Transverse colon (tissue), 4 donors: Measurements from ENCODE around the gene USP7. TPM values are rescaled to one million over a fixed set of nuclear protein-coding genes. Genes with fewer than 3 reads are reported as not detected.

Experiments used
- DNase-seq: peaks from one replicate; pipeline ENCODE4 v3.0.0-alpha.2; 2019
- H3K27ac ChIP-seq, 4 donors: fragments of 200-600 bp; sonication (generic); 2 replicates each; pipeline ENCODE4 v1.5.1; 2016 to 2018; ENCODE audit warnings: inconsistent platforms in 4 of 4
- H3K27me3 ChIP-seq: fragments of 200-600 bp; sonication (generic); 2 replicates; pipeline ENCODE4 v1.5.1; 2017; ENCODE audit warnings: inconsistent platforms
- H3K36me3 ChIP-seq, 4 donors: fragments of 200-600 bp; sonication (generic); 2 replicates each; pipeline ENCODE4 v1.5.1; 2017 to 2019; ENCODE audit warnings: inconsistent platforms in 4 of 4
- H3K4me1 ChIP-seq, 4 donors: fragments of 200-600 bp; sonication (generic); 2 replicates each; pipeline ENCODE4 v1.5.1; 2017 to 2020; ENCODE audit warnings: inconsistent platforms in 4 of 4
- H3K4me3 ChIP-seq, 4 donors: fragments of 200-600 bp; sonication (generic); 1 replicate in 1 of 4; 2 replicates in 3 of 4; pipeline versions ENCODE4 v1.5.1 to v1.6.1; 2017 to 2019; ENCODE audit warnings: inconsistent platforms in 4 of 4
- H3K9me3 ChIP-seq, 2 donors: fragments of 200-600 bp; sonication (generic); 2 replicates each; pipeline ENCODE4 v1.5.1; 2017 to 2019; ENCODE audit warnings: inconsistent platforms in 2 of 2
- EP300 ChIP-seq: sonication (generic); formaldehyde crosslinking; IDR thresholded peaks from one replicate; pipeline ENCODE4 v1.6.1; 2017; ENCODE audit warnings: antibody characterized with exemption, low read depth
- POLR2A ChIP-seq: fragments of 450-650 bp; IDR thresholded peaks from one replicate; pipeline ENCODE4 v1.6.1; 2016; ENCODE audit warnings: antibody characterized with exemption, mild to moderate bottlenecking, moderate library complexity
- POLR2AphosphoS5 ChIP-seq, 3 donors: sonication (generic); formaldehyde crosslinking; IDR thresholded peaks; one replicate each; pipeline ENCODE4 v1.6.1; 2016; ENCODE audit warnings: antibody characterized with exemption in 3 of 3
- WGBS, 2 donors: methylation state at CpG; one replicate each; pipeline ENCODE4 v1.1.5; 2018; ENCODE audit warnings: low coverage in 1 of 2; 5-methylcytosine and 5-hydroxymethylcytosine counted together
- in situ Hi-C, 4 donors: fragments of 200-750 bp; cut with MboI; loops; one replicate each; pipeline versions ENCODE4 v1.15.0 to v1.15.1; 2017; ENCODE audit warnings: low sequenced_read_pairs in 3 of 4, low pct_ligation_motif_present in 1 of 4, low pct_unique_long_range_greater_than_20kb in 1 of 4
- intact Hi-C: fragments of 100-400 bp; cut with DNase I; formaldehyde crosslinking; loops from one replicate; pipeline ENCODE4 v1.15.1; 2023; ENCODE audit warnings: low total_unique reads
- total RNA-seq, 4 donors: library from RNA; depleted of rRNA; stranded (reverse); fragments of >200 nt; gene quantifications; one replicate each; pipeline ENCODE4 v1.1.0, GENCODE V29; 2016
- TF ChIP-seq, protein P1 (sequence below), 5 experiments: fragments of 200-600 bp in 3 of 5; fragments of 450-650 bp in 2 of 5; sonication (generic) in 3 of 5; IDR thresholded peaks; 1 replicate in 2 of 5; 2 replicates in 3 of 5; pipeline ENCODE4 v1.5.1; 2016 to 2017; ENCODE audit warnings: antibody characterized with exemption in 5 of 5, inconsistent platforms in 3 of 5, mild to moderate bottlenecking in 2 of 5, moderate library complexity in 1 of 5

The USP7 gene
- total RNA-seq, 4 donors from 2014 or later = 72.9 to 419 (median 158) TPM

DNA sequence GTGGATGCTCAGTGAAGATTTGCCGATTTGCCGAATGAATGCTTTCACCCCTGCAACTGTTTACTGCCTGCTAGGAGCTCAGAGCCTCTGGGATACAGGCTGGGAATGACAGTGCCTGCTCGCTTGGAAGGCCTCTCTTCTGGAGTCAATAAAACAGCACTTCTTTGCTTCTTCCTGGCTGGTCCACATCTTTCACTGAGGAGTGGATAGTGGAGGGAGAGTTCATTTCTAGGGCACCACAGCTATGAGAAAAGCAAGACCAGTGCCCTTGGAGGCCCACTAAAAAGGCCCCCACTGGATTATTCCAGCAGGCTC is 3.1 kb upstream of the USP7 start:
- intact Hi-C loops = no loop called here
- DNase-seq = no peak
- in situ Hi-C loops = no loop called here
- Histone ChIP-seq H3K27me3 (no peaks in the 10 kb centered on the region), H3K9me3 (no peaks in the 10 kb centered on the region), H3K36me3 (no peaks in the 10 kb centered on the region), H3K27ac (peak overlapping the region; percentile 53 to 76 (median 74)), H3K4me3 (no peak overlapping the region), H3K4me1 (peaks cover 0 to 32% (median 24%) of the 10 kb centered on the region in 4 donors)
- WGBS, 2 donors = 52 to 86% methylated on average over 2 to 3 of the region's 3 CpGs
- TF ChIP-seq EP300 (no peak), POLR2AphosphoS5 (IDR thresholded peaks at IDR 0.05) (no peak)

DNA sequence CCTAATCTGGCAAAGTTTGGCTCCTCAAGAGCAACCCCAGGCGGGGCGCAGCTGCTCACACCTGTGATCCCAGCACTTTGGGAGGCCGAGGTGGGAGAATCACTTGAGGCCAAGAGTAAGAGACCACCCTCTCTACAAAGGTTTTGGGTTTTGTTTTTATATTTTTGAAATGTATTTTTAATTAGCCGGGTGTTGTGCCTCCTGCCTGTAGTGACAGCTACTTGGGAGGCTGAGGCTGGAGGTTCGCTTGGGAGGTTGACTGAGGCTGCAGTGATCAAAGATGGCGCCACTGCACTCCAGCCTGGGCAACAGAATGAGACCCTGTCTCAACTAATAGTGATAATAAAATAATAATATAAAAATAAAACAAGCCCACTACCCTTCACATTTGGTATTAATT is 756 bp upstream of the USP7 start:
- in situ Hi-C loops = no loop called here
- Histone ChIP-seq H3K4me3 (peak overlapping the region in 3 of 4 donors; percentile 57 to 76 (median 65)), H3K4me1 (peaks cover 22 to 55% (median 47%) of the 10 kb centered on the region in 4 donors), H3K27ac (peak overlapping the region; percentile 90 to 94 (median 92)), H3K9me3 (no peaks in the 10 kb centered on the region), H3K36me3 (no peaks in the 10 kb centered on the region), H3K27me3 (no peaks in the 10 kb centered on the region)
- TF ChIP-seq POLR2AphosphoS5 (IDR thresholded peaks at IDR 0.05) = no peak
- TF ChIP-seq POLR2A = no peak
- TF ChIP-seq EP300 = no peak
- TF ChIP-seq, protein P1, sequence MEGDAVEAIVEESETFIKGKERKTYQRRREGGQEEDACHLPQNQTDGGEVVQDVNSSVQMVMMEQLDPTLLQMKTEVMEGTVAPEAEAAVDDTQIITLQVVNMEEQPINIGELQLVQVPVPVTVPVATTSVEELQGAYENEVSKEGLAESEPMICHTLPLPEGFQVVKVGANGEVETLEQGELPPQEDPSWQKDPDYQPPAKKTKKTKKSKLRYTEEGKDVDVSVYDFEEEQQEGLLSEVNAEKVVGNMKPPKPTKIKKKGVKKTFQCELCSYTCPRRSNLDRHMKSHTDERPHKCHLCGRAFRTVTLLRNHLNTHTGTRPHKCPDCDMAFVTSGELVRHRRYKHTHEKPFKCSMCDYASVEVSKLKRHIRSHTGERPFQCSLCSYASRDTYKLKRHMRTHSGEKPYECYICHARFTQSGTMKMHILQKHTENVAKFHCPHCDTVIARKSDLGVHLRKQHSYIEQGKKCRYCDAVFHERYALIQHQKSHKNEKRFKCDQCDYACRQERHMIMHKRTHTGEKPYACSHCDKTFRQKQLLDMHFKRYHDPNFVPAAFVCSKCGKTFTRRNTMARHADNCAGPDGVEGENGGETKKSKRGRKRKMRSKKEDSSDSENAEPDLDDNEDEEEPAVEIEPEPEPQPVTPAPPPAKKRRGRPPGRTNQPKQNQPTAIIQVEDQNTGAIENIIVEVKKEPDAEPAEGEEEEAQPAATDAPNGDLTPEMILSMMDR (IDR thresholded peaks at IDR 0.05) = no peak
- intact Hi-C loops = no loop called here
- 57% methylated on average over 6 of the region's 6 CpGs; no CpG with 5 or more reads in 1 of the 2 donors for WGBS, 2 donors
- no peak for DNase-seq

DNA sequence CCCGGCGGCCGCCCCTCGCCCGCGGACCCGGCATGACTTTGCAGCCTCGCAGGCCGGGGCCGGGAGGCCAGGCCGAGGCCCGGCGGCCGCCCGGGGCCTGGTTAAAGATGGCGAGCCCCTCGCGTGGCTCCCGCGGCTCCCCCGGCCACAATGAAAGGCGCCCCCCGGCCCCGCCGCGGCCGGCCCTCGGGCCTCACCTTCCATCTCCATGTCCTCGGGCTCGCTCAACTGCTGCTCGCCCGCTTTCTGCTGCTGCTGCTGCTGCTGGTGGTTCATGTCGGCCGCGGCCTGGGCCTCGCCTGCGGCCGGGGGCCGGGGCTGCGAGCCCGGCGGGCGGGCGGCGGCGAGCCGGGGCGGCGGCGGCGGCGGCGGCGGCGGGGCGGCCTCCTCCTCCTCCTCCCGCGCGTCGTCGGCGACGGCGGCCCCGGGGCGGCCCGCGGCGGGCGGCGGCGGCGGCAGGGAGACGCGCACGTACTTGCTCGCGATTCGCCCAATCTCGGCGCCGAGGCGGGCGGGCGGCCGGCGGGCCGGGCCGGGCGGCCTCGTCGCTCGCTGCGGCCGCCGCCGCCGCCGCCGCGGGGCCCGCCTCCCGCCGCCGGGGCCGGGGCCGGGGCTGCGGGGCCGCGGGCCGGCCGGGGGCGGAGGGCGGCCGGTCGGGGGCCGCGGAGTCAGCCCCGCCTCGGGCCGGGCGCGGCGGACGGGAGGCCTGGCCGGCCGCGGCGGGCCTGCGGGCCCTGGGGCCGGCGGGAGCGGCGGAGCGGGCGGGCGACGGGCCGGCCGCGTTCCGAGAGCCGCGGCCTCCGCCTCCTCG is 491 bp downstream of the USP7 start:
- Histone ChIP-seq H3K9me3 (no peaks in the 10 kb centered on the region), H3K27ac (peak overlapping the region; percentile 92 to 94 (median 93)), H3K36me3 (no peaks in the 10 kb centered on the region), H3K27me3 (no peaks in the 10 kb centered on the region), H3K4me1 (peaks cover 34 to 62% (median 56%) of the 10 kb centered on the region in 4 donors), H3K4me3 (peak overlapping the region; percentile 76 to 96 (median 87))
- TF ChIP-seq POLR2AphosphoS5 (IDR thresholded peaks at IDR 0.05) (no peak), POLR2A (no peak), EP300 (no peak)
- TF ChIP-seq, protein P1 (IDR thresholded peaks at IDR 0.05) = no peak
- DNase-seq = no peak
- in situ Hi-C loops (no loop called here), intact Hi-C loops (no loop called here)
- WGBS, 2 donors = 2% methylated on average over 23 of the region's 146 CpGs; no CpG with 5 or more reads in 1 of the 2 donors

DNA sequence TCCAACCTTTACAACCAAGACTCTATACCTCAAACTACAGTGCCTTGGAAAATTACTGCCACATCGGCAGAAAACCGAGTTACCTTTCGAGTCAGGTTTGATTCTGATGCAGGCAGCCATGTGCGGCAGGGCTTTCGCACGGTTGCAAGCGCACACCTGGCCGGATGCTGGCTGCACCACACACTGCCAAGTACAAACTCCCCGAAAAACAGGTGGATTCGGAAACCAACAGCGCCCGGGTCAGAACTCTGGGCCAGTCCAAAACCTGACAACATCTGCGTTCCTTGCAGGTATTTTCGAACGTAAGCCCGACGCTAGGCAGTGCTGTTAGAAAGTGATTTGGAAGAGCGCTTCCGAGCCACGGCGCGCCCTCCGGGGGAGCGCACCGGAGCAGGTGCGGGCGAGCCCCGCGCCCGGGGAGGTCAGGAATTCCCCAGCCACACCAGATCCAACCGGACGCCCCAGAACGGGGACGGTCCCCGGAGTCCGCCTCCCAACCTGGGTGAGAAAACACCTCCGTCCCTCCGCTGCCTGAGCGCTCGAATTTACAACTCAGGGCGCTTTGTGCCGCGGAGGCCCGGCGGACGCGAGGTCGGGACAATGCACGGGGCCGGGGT is 1.2 kb downstream of the USP7 start:
- peak overlapping the region; percentile 59 to 96 (median 87) for H3K4me3 ChIP-seq
- TF ChIP-seq POLR2A (peak; percentile 44), POLR2AphosphoS5 (IDR thresholded peaks at IDR 0.05) (peak in 1 of 3 donors; percentile 34), EP300 (no peak)
- TF ChIP-seq, protein P1 (IDR thresholded peaks at IDR 0.05) = no peak
- H3K9me3 ChIP-seq = no peaks in the 10 kb centered on the region
- no peaks in the 10 kb centered on the region for H3K36me3 ChIP-seq
- intact Hi-C loops = no loop called here
- H3K27ac ChIP-seq = peak overlapping the region; percentile 88 to 93 (median 91)
- no peaks in the 10 kb centered on the region for H3K27me3 ChIP-seq
- 1% methylated on average over 31 of the region's 50 CpGs; no CpG with 5 or more reads in 1 of the 2 donors for WGBS, 2 donors
- in situ Hi-C loops = no loop called here
- peaks cover 42 to 65% (median 58%) of the 10 kb centered on the region in 4 donors for H3K4me1 ChIP-seq
- peak; percentile 71 for DNase-seq
